HG03139 (cell line): ENCODE data around the gene RAB29.
"Not testable (repeated sequence)": the region's sequence is repeated elsewhere in the genome, so short reads cannot be mapped to it uniquely, and the experiment has no call there.

ENCODE experiments used
- ATAC-seq: cut with Tn5 transposase; IDR thresholded peaks from one replicate; pipeline ENCODE4 v1.9.1; 2021; ENCODE audit not compliant: unreplicated experiment

Gene RAB29

GRCh38 chr1:205726619-205727125 lies 48.6 kb downstream of the RAB29 start:
- no peak for ATAC-seq

- no peak for ATAC-seq
These were observed 49.8 kb downstream of the RAB29 start for GRCh38 chr1:205725514-205725913.

- not testable (repeated sequence) for ATAC-seq
These were observed 54.5 kb downstream of the RAB29 start for GRCh38 chr1:205720740-205721139.

GRCh38 chr1:205719762-205720161 lies 55.5 kb downstream of the RAB29 start:
- ATAC-seq, result no peak

GRCh38 chr1:205719015-205719414 lies 56.3 kb downstream of the RAB29 start:
- no peak for ATAC-seq
